ENCODE data around the gene CCNK. TPM values are rescaled to one million over a fixed set of nuclear protein-coding genes. Genes with fewer than 3 reads are reported as not detected.

Gene CCNK
- total RNA-seq, 4 donors from 2014 or later = 15.0 to 35.3 (median 19.1) TPM

DNA sequence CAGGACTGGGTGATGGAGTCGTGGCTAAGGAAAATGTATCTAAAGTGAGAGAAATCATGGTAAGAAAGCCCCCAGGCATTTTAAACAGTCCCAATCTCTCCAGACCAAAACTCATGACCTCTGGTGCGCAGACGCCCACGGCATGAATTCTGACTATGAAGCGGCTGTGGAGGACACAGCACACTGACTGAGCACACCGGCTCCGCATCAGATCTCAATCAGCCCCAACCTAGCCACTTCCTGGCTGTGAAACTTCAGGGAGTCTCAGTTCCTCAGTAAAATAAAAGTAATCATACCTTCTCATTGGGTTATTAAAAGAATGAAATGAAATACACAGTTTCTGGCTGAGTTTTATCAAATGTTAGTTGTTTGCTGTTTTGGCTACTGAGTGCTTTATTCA is 39.3 kb upstream of the CCNK start:
- H3K4me3 ChIP-seq = no peak overlapping the region
- ATAC-seq = no peak
- no peaks in the 10 kb centered on the region for H3K4me1 ChIP-seq
- H3K36me3 ChIP-seq = peaks cover 0 to 13% of the 10 kb centered on the region in 2 donors
- intact Hi-C loops (cut with DNase I; ENCODE audit: low total_unique reads) = no loop called here
- DNase-seq = no peak
- TF ChIP-seq, protein P1, sequence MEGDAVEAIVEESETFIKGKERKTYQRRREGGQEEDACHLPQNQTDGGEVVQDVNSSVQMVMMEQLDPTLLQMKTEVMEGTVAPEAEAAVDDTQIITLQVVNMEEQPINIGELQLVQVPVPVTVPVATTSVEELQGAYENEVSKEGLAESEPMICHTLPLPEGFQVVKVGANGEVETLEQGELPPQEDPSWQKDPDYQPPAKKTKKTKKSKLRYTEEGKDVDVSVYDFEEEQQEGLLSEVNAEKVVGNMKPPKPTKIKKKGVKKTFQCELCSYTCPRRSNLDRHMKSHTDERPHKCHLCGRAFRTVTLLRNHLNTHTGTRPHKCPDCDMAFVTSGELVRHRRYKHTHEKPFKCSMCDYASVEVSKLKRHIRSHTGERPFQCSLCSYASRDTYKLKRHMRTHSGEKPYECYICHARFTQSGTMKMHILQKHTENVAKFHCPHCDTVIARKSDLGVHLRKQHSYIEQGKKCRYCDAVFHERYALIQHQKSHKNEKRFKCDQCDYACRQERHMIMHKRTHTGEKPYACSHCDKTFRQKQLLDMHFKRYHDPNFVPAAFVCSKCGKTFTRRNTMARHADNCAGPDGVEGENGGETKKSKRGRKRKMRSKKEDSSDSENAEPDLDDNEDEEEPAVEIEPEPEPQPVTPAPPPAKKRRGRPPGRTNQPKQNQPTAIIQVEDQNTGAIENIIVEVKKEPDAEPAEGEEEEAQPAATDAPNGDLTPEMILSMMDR (IDR thresholded peaks at IDR 0.05 in 4 of 5, conservative IDR thresholded peaks at IDR 0.05 in 1 of 5) = no peak
- no peak for TF ChIP-seq POLR2A (IDR thresholded peaks at IDR 0.05)
- no peak overlapping the region for H3K27ac ChIP-seq
- no peaks in the 10 kb centered on the region for H3K27me3 ChIP-seq
- in situ Hi-C loops (cut with MboI; ENCODE audit: low sequenced_read_pairs in 4 of 4) = no loop called here
- H3K9me3 ChIP-seq = no peaks in the 10 kb centered on the region

DNA sequence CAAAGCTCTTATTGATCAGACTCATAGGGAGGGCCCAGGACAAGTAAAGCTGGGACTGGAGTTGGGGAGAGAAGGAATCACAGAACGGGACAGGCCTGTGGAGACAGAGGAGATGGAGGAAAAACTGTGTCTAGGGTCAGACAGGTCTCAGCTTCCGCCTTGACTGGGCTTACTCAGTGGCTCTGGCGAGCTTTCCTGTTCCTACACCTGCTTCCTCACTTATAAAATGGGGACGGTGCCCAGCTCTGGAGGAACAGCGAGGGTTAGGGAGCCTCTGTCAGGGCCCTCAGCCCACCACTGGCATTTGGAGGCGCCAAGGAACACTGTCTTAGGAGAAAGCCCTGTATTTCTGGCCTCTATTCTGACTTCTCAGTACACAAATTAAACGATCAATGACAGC is 35.3 kb upstream of the CCNK start:
- no peaks in the 10 kb centered on the region for H3K27me3 ChIP-seq
- no peaks in the 10 kb centered on the region for H3K9me3 ChIP-seq
- H3K4me3 ChIP-seq = no peak overlapping the region
- intact Hi-C loops (cut with DNase I; ENCODE audit: low total_unique reads) (no loop called here), in situ Hi-C loops (cut with MboI; ENCODE audit: low sequenced_read_pairs in 4 of 4) (no loop called here)
- H3K4me1 ChIP-seq = peaks cover 0 to 2% of the 10 kb centered on the region in 2 donors
- DNase-seq (no peak), ATAC-seq (no peak)
- H3K27ac ChIP-seq = no peak overlapping the region
- TF ChIP-seq, protein P1 (IDR thresholded peaks at IDR 0.05 in 4 of 5, conservative IDR thresholded peaks at IDR 0.05 in 1 of 5) = no peak
- TF ChIP-seq POLR2A (IDR thresholded peaks at IDR 0.05) = no peak
- H3K36me3 ChIP-seq = peaks cover 0 to 23% of the 10 kb centered on the region in 2 donors

DNA sequence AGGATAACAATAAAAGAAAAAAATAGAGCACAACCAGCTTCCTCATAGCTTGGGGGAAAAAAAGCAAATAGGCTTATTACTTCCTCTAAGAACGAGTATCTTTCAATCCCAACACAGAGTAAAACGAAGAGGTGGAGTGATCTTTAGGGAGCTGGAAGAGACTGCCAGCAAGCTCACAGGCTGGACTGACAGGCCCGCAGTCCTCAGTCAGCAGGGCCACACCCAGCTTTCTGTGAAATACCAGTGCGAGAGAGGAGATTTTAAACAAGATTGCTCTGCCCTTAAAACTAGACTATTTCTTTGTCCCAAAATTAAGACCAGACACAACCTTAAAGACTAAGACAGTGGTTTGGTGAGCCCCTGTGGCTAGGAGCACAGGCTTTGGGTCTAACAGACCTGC is 33.5 kb upstream of the CCNK start:
- peaks cover 0 to 9% of the 10 kb centered on the region in 2 donors for H3K4me1 ChIP-seq
- H3K9me3 ChIP-seq = no peaks in the 10 kb centered on the region
- TF ChIP-seq POLR2A (IDR thresholded peaks at IDR 0.05) = no peak
- TF ChIP-seq, protein P1 (IDR thresholded peaks at IDR 0.05 in 4 of 5, conservative IDR thresholded peaks at IDR 0.05 in 1 of 5) = no peak
- H3K27me3 ChIP-seq = no peaks in the 10 kb centered on the region
- intact Hi-C loops (cut with DNase I; ENCODE audit: low total_unique reads) (no loop called here), in situ Hi-C loops (cut with MboI; ENCODE audit: low sequenced_read_pairs in 4 of 4) (no loop called here)
- no peak overlapping the region for H3K4me3 ChIP-seq
- H3K27ac ChIP-seq = no peak overlapping the region
- DNase-seq (no peak), ATAC-seq (no peak)
- peaks cover 0 to 18% of the 10 kb centered on the region in 2 donors for H3K36me3 ChIP-seq

DNA sequence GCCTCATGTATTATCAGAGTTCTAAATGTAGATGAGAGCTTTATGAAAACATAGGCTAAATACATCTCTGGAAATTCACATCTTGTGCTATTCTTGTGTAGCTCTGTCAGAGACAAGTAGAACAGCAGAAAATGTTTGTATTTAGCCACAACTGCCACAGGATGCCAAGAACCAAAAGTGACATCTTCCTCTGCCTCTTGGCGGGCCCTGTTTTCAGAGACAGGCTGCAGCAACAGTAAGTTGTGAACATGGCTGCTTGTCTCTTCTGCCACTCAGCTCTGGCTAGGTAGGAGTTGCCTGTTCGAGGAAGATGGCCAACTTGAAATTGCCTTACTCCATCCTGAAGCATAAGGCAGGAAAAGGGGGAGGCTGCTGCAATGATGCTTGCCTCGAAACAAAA is 30.9 kb upstream of the CCNK start:
- intact Hi-C loops (cut with DNase I; ENCODE audit: low total_unique reads) = no loop called here
- peaks cover 0 to 9% of the 10 kb centered on the region in 2 donors for H3K4me1 ChIP-seq
- no peak overlapping the region for H3K4me3 ChIP-seq
- TF ChIP-seq, protein P1 (IDR thresholded peaks at IDR 0.05 in 4 of 5, conservative IDR thresholded peaks at IDR 0.05 in 1 of 5) = no peak
- TF ChIP-seq POLR2A (IDR thresholded peaks at IDR 0.05) = no peak
- no peaks in the 10 kb centered on the region for H3K27me3 ChIP-seq
- in situ Hi-C loops (cut with MboI; ENCODE audit: low sequenced_read_pairs in 4 of 4) = no loop called here
- peak overlapping the region in 1 of 4 donors; percentile 1 for H3K27ac ChIP-seq
- peaks cover 0 to 21% of the 10 kb centered on the region in 2 donors for H3K36me3 ChIP-seq
- H3K9me3 ChIP-seq = no peaks in the 10 kb centered on the region
- no peak for DNase-seq
- no peak for ATAC-seq

DNA sequence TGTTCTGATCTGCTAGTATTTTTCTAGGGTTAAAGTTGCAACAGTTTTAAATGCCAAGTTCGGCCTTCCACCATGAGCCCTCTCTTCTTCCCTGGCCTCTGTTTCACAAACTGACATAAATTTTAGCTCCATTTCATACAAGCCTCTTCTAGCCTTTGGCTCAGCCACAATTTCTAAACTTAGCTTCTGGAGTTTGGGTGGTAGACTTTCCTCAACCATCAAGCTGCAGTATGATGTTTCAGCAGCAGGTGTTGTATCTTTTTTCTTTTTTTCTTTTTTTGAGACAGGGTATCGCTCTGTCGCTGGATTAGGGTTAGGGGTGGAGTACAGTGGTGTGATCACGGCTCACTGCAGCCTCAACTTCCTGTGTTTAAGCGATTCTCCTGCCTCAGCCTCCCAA is 30.0 kb upstream of the CCNK start:
- peak in 1 of 2 donors; percentile 40 for ATAC-seq
- Histone ChIP-seq H3K27me3 (no peaks in the 10 kb centered on the region), H3K4me3 (no peak overlapping the region), H3K36me3 (peaks cover 0 to 24% of the 10 kb centered on the region in 2 donors), H3K4me1 (peaks cover 0 to 9% of the 10 kb centered on the region in 2 donors), H3K27ac (peak overlapping the region in 1 of 4 donors; percentile 16), H3K9me3 (no peaks in the 10 kb centered on the region)
- no peak for DNase-seq
- intact Hi-C loops (cut with DNase I; ENCODE audit: low total_unique reads) = no loop called here
- in situ Hi-C loops (cut with MboI; ENCODE audit: low sequenced_read_pairs in 4 of 4) = no loop called here
- no peak for TF ChIP-seq POLR2A (IDR thresholded peaks at IDR 0.05)
- TF ChIP-seq, protein P1 (IDR thresholded peaks at IDR 0.05 in 4 of 5, conservative IDR thresholded peaks at IDR 0.05 in 1 of 5) = no peak
